ENCODE measurements around the gene CXCL16. TPM values are rescaled to one million over a fixed set of nuclear protein-coding genes. Genes with fewer than 3 reads are reported as not detected.

CXCL16 gene
- total and polyA plus RNA-seq, 2 donors (not counting 1 experiment from before 2014, with no cell fraction given): 0.83 to 2.0 TPM

- H3K79me2 ChIP-seq (ENCODE audit: control insufficient read depth, insufficient read depth, low read length): no peaks in the 10 kb centered on the region
- peak within 1 kb of the TSS; percentile 17 for H3K27ac ChIP-seq (ENCODE audit: insufficient read depth, low read length)
- peak; percentile 42 to 68 for TF ChIP-seq CTCF (conservative IDR thresholded peaks at IDR 0.05 in 1 of 2, IDR thresholded peaks at IDR 0.05 in 1 of 2; ENCODE audit: low read depth in 1 of 2, low read length in 2 of 2)
- no peak for TF ChIP-seq EZH2 (IDR thresholded peaks at IDR 0.05; ENCODE audit: low read length, missing control alignments)
These were observed 29.7 kb downstream of the CXCL16 start, which contains the start of gene ARRB2 for GRCh38 chr17:4709794-4710692. ARRB2 (plus strand) TSS chr17:4710632; CDS start chr17:4710722, 90 bp downstream.

GRCh38 chr17:4708436-4708835, 31.3 kb downstream of the CXCL16 start:
- no peaks in the 10 kb centered on the region for H3K36me3 ChIP-seq (ENCODE audit: control insufficient read depth, insufficient read depth, low read length)
- H2AFZ ChIP-seq (ENCODE audit: low read length): no peak overlapping the region
- H3K9me3 ChIP-seq (ENCODE audit: control insufficient read depth, insufficient read depth, low read depth, low read length): no peaks in the 10 kb centered on the region
- no peak for TF ChIP-seq CTCF (conservative IDR thresholded peaks at IDR 0.05 in 1 of 2, IDR thresholded peaks at IDR 0.05 in 1 of 2; ENCODE audit: low read depth in 1 of 2, low read length in 2 of 2)
- no peak for TF ChIP-seq EZH2 (IDR thresholded peaks at IDR 0.05; ENCODE audit: low read length, missing control alignments)
- H3K27me3 ChIP-seq (ENCODE audit: control insufficient read depth, insufficient read depth, low read length): no peaks in the 10 kb centered on the region
- DNase-seq (ENCODE audit: low read depth in 2 of 2): no peak
- H3K9ac ChIP-seq (ENCODE audit: insufficient read depth, low read length): no peak overlapping the region
- no peaks in the 10 kb centered on the region for H4K20me1 ChIP-seq (ENCODE audit: control insufficient read depth, extremely low read depth, insufficient read depth, low read length)
- H3K4me2 ChIP-seq (ENCODE audit: extremely low read depth, insufficient read depth, low read length): no peak overlapping the region
- H3K4me1 ChIP-seq (ENCODE audit: control insufficient read depth, extremely low read depth, insufficient read depth, low read length): peaks cover 7% of the 10 kb centered on the region
- peaks cover 3% of the 10 kb centered on the region for H3K79me2 ChIP-seq (ENCODE audit: control insufficient read depth, insufficient read depth, low read length)
- H3K27ac ChIP-seq (ENCODE audit: insufficient read depth, low read length): no peak overlapping the region
- H3K4me3 ChIP-seq (replicated peaks in 1 of 4; ENCODE audit: control extremely low read depth in 1 of 4, insufficient read depth in 1 of 4, low read depth in 3 of 4, low read length in 4 of 4): no peak overlapping the region

More at GRCh38 chr17:4709794-4710692, 29.7 kb downstream of the CXCL16 start, which contains the start of gene ARRB2:
- H3K27me3 ChIP-seq (ENCODE audit: control insufficient read depth, insufficient read depth, low read length): no peaks in the 10 kb centered on the region
- H2AFZ ChIP-seq (ENCODE audit: low read length): peak within 1 kb of the TSS; percentile 81
- no peaks in the 10 kb centered on the region for H3K9me3 ChIP-seq (ENCODE audit: control insufficient read depth, insufficient read depth, low read depth, low read length)
- peaks cover 7% of the 10 kb centered on the region for H3K4me1 ChIP-seq (ENCODE audit: control insufficient read depth, extremely low read depth, insufficient read depth, low read length)
- peak; percentile 98 for DNase-seq (ENCODE audit: low read depth in 2 of 2)
- H3K4me3 ChIP-seq (replicated peaks in 1 of 4; ENCODE audit: control extremely low read depth in 1 of 4, insufficient read depth in 1 of 4, low read depth in 3 of 4, low read length in 4 of 4): peak within 1 kb of the TSS; percentile 53 to 66 (median 60)
- H3K9ac ChIP-seq (ENCODE audit: insufficient read depth, low read length): peak within 1 kb of the TSS; percentile 38
- H3K36me3 ChIP-seq (ENCODE audit: control insufficient read depth, insufficient read depth, low read length): no peaks in the 10 kb centered on the region
- H3K4me2 ChIP-seq (ENCODE audit: extremely low read depth, insufficient read depth, low read length): peak within 1 kb of the TSS; percentile 90
- no peaks in the 10 kb centered on the region for H4K20me1 ChIP-seq (ENCODE audit: control insufficient read depth, extremely low read depth, insufficient read depth, low read length)

GRCh38 chr17:4706121-4706520, 33.6 kb downstream of the CXCL16 start:
- Histone ChIP-seq H3K9ac (ENCODE audit: insufficient read depth, low read length) (no peak overlapping the region), H3K4me1 (ENCODE audit: control insufficient read depth, extremely low read depth, insufficient read depth, low read length) (peaks cover 10% of the 10 kb centered on the region), H3K9me3 (ENCODE audit: control insufficient read depth, insufficient read depth, low read depth, low read length) (no peaks in the 10 kb centered on the region), H3K4me2 (ENCODE audit: extremely low read depth, insufficient read depth, low read length) (no peak overlapping the region), H2AFZ (ENCODE audit: low read length) (no peak overlapping the region), H3K4me3 (replicated peaks in 1 of 4; ENCODE audit: control extremely low read depth in 1 of 4, insufficient read depth in 1 of 4, low read depth in 3 of 4, low read length in 4 of 4) (no peak overlapping the region), H4K20me1 (ENCODE audit: control insufficient read depth, extremely low read depth, insufficient read depth, low read length) (no peaks in the 10 kb centered on the region), H3K27me3 (ENCODE audit: control insufficient read depth, insufficient read depth, low read length) (no peaks in the 10 kb centered on the region), H3K79me2 (ENCODE audit: control insufficient read depth, insufficient read depth, low read length) (peaks cover 12% of the 10 kb centered on the region), H3K36me3 (ENCODE audit: control insufficient read depth, insufficient read depth, low read length) (no peaks in the 10 kb centered on the region), H3K27ac (ENCODE audit: insufficient read depth, low read length) (no peak overlapping the region)
- peak; percentile 43 to 53 for DNase-seq (ENCODE audit: low read depth in 2 of 2)
- TF ChIP-seq EZH2 (IDR thresholded peaks at IDR 0.05; ENCODE audit: low read length, missing control alignments) (no peak), CTCF (conservative IDR thresholded peaks at IDR 0.05 in 1 of 2, IDR thresholded peaks at IDR 0.05 in 1 of 2; ENCODE audit: low read depth in 1 of 2, low read length in 2 of 2) (no peak)

All from fibroblast of lung (primary cell).